Cortex of kidney (tissue), 1 donor: ENCODE results near the gene VTA1.
"Not testable (repeated sequence)": the region's sequence is repeated elsewhere in the genome, so short reads cannot be mapped to it uniquely, and the experiment has no call there.

Experiments
- DNase-seq: peaks from one replicate; lab custom pipeline; 2025; lab: John Stamatoyannopoulos, UW

VTA1 gene

DNA sequence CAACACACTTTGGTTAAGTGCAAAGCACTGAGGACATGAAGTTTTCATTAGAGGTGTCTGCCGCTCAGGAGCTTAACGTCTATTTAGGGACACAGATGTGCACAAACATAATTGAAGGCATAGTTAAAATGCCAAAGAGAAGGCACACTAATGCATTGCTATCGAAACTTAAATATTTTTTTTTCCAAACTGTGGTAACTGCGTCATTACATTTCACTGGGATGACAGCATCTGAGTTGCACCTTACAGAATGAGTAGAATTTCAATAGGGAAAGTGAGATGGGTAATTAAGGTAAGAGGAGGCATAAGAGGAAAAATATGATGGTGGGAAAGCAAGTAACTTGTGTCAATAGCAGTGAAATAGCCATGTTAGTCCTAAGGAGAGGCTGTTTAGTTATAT, 79.7 kb downstream of the VTA1 start:
- DNase-seq: no peak

DNA sequence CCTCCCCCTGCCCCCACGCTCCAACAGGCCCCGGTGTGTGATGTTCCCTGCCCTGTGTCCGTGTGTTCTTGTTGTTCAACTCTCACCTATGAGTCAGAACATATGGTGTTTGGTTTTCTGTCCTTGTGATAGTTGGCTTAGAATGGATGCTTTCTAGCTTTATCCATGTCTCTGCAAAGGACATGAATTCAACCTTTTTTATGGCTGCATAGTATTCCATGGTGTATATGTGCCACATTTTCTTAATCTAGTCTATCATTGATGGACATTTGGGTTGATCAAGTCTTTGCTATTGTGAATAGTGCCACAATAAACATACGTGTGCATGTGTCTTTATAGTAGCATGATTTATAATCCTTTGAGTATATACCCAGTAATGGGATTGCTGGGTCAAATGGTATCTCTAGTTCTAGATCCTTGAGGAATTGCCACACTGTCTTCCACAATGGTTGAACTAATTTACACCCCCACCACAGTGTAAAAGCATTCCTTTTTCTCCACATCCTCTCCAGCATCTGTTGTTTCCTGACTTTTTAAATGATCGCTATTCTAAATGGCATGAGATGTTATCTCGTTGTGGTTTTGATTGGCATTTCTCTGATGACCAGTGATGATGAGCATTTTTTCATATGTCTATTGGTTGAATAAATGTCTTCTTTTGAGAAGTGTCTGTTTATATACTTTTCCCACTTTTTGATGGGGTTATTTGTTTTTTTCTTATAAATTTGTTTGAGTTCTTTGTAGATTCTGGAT, 82.6 kb downstream of the VTA1 start:
- not testable (repeated sequence) for DNase-seq

- not testable (repeated sequence) for DNase-seq
Observed at GRCh38 chr6:142232206-142233044, 85.4 kb downstream of the VTA1 start.

DNA sequence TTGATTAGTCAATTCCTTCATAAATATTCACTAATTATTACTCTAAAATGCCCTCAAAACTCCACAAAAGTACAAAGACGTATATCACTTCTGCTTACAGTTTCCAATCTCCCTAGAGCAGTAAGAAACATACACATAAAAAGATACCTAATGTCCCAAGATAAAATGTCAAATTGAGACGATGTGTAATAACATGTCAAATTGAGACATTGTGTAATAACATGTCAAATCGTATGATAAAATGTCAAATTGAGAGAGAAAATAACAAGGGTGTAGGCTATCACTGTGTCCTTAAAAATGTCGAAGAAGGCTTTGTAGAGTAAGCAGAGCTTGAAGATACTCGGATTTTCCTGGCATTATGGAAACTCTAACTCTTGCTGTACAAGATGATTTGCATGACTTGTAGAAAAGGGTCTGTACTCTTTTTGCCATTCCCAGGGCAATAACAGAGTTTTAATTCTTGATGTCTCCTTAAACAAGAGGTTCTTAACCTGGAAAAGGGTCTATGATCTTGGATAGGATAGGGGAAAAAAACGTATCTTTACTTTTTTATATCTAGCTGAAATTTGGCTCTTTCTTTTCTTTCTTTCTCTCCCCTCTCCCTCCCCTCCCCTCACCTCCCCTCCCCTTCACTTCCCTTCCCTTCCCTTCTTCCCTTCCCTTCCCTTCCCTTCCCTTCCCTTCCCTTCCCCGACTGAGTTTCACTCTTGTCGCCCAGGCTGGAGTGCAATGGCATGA, 87.1 kb downstream of the VTA1 start:
- DNase-seq: no peak

DNA sequence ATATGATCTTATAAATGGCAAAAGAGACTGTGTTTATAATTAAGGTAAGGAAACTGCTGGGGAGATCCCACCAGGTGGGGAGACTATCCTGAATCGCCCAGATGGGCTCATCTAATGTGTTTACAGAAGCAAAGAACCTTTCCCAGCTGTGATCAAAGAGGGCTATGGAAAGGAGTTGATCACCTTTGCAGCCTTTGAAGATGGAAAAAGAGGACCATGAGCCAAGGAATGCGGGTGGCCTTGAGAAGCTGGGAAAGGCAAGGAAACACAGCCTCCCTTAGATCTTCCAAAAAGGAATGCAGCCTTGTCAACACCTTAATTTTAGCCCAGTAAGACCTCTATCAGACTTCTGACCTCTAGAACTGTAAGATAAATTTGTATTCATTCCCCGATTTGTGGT, 88.2 kb downstream of the VTA1 start:
- no peak for DNase-seq

- DNase-seq: no peak
Observed at GRCh38 chr6:142235791-142236190, 88.7 kb downstream of the VTA1 start.

GRCh38 chr6:142236691-142237090, 89.6 kb downstream of the VTA1 start:
- no peak for DNase-seq

DNA sequence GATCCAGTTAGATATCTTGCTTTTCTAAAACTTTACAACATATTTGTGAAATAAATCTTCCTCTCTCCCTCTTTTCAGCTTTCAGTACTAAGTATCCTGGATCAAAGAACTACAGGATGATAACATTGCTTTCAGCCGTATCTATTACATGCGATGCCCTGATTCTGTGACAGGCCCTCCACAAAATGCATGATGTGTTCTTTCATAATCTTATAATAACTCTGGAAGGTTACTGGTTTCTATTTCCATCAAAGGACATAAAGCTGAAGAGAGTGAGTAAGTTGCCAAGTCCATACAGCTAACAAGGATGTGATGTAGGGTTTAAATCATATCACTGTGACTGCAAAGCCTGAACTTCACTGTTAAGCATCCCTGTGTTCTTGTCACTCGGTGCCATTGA, 91.8 kb downstream of the VTA1 start:
- no peak for DNase-seq

- DNase-seq: no peak
Observed at GRCh38 chr6:142240179-142240578, 93.1 kb downstream of the VTA1 start.

- DNase-seq: no peak
Observed at GRCh38 chr6:142241061-142241460, 94.0 kb downstream of the VTA1 start.

DNA sequence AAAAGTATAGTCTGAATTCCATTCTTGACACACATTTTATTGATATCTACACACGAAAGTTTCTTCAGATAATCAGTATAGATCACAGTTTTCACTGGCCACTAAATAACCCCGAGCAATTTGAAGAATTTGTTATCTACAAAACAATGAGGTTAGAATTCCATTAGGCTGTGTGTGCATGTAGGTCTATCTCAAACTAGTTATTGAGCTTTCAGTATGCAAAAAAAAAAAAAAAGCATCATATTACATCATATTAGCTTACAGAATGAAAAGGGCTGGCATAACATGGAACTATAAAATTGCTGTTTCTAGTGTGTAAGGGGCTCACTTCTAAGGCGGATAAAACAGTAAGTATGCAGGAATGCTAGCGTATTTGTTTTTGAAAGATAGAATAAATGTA, 95.2 kb downstream of the VTA1 start:
- DNase-seq: no peak

DNA sequence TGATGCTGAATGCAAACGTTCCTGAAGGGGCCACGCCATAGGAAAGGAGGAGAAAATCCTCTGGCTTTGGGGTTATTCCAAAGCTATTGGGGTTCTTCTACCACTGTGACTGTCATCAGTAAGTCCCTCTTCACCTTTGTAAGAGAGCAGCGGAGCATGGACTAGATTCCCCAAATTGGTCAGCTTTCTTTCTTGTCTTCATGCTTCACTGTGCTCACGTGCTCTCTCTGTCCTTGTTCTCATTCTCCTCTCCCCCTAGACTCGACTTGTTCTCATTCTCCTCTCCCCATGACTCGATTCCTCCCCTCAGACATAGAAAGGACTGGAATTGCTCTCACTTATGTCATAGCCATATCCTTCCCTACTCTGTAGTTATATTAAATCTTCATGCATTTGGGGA, 99.9 kb downstream of the VTA1 start:
- DNase-seq: no peak

- no peak for DNase-seq
Observed at GRCh38 chr6:142249266-142249665, 102.2 kb downstream of the VTA1 start.

DNA sequence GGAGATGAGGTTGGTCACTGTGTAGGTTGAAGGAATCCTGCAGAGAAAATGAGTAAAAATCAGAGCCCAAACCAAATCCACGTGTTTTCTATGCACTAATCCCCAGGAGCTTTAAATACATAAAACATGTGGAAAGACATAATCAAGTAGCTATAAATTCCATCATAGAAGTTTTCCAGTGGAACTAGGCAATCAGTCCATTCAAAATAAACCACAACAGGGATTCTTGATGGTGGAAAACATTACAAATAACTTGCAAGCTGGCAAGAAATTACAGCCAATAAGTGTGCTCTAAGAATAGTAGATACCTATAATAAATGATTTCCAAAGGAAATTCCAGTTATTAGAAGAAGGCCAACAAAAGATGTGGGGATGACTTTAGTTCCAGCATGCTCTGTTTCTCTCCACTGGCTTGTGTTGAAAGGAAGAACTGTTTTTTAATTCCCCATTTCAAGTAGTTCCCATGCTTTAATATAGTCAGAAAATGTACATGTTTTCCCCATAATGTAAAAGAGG, 104.9 kb downstream of the VTA1 start:
- DNase-seq: no peak

DNA sequence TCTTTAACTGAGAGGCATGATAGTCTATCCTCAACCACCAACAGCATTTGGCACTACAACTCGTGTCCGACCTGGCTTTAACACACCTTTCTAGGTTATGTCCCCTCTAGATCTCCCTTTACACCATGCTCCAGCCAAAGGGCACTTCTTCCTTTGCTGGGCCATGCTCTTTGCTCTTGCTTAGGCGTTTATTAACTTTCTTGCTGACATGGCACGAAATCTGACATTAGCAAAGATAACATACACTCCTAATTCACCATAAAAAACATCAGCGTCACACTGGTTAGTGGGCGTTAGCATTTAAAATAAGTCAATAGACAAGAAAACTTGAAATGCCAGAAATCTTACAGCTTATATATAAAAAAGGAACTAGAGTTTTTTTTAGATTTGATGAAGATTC, 107.5 kb downstream of the VTA1 start:
- no peak for DNase-seq

- no peak for DNase-seq
Observed at GRCh38 chr6:142255785-142256184, 108.7 kb downstream of the VTA1 start.

GRCh38 chr6:142258305-142258704, 111.2 kb downstream of the VTA1 start:
- no peak for DNase-seq

GRCh38 chr6:142258757-142259156, 111.7 kb downstream of the VTA1 start:
- no peak for DNase-seq

DNA sequence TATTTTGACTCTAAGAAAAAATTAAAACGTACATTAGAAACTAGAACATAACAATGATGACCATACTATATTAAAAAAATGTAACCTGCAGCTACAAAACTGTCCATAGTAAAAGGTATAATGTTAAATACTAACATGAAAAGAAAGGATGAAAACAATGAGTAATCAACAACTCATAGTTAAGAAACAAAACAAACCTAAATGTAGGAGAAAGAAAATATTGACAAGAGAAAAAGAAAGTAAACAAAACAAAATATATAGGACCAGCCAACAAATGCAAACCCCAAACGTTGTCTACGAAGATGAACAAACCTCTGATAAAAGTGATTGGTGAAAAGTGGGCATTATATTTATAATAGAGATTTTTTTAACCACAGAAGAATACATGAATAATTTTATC, 113.7 kb downstream of the VTA1 start:
- no peak for DNase-seq

DNA sequence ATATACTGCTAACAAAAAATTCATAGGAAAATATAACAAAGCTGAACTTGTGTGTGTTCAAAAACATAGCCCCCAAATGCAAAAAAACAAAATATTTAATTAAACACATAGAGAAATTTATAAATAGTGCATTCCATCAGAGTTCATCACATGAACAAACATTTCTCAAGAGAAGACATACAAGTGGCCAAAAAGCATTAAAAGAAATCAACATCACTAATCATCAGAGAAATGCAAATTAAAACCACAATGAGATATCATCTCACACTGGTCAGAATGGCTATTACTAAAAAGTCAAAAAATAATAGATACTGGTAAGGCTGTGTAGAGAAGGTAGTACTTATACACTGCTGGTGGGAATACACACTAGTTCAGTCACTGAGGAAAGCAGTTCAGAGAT, 115.2 kb downstream of the VTA1 start:
- no peak for DNase-seq

- DNase-seq: no peak
Observed at GRCh38 chr6:142265476-142265875, 118.4 kb downstream of the VTA1 start.

DNA sequence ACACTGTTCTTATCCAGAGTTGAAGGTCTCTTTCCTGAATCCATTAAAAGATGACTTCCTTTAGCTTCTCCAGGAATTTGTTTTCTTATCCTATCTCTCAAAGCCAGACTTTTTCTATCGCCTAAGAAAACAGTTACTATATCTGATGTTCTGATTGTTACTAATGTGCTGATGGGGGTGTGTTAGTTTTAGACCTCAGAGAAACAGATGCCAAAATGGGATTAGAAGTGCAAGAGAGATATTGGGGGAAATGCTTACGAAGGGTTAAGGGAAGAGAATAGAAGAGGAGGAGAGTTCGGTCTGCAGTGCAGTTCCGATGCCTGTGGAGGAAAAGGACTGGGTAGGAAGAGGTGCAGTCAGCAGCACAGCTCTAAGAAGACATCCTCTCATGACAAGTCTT, 119.0 kb downstream of the VTA1 start:
- DNase-seq: no peak

DNA sequence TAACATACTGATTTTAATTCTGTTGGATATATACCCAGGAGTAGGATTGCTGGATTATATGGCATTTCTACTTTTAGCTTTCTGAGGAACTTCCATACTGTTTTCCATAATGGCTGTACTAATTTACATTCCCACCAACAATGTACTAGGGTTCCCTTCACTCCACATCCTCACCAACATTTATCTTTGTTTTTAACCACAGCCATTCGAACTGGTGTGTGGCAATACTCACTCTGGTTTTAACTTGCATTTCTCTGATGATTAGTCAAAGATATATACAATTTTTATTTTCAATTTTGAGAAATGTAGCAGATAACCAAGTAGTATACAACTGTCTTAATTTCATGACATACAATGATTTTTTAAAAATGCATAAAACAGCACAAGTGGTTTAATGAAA, 124.4 kb downstream of the VTA1 start:
- DNase-seq: no peak
